Lung (tissue), 12 donors: ENCODE results near the gene SLC30A5. TPM values are rescaled to one million over a fixed set of nuclear protein-coding genes. Genes with fewer than 3 reads are reported as not detected.

ENCODE experiments used
- ATAC-seq: fragments of 200-7000 bp; cut with Tn5 transposase; one replicate; pipeline ENCODE4 v1.9.1; 2020; ENCODE audit warnings: moderate number of reproducible peaks; ENCODE audit not compliant: insufficient read depth, low FRiP score
- DNase-seq, 3 donors: peaks; one replicate each; pipeline ENCODE4 v3.0.0-alpha.2; 2013 to 2017
- H3K27ac ChIP-seq, 2 donors: one replicate each; pipeline ENCODE4 v1.5.1; 2013; ENCODE audit warnings: mild to moderate bottlenecking in 2 of 2, moderate library complexity in 2 of 2, control low read depth in 1 of 2, inconsistent platforms in 1 of 2, low read depth in 1 of 2, low read length in 1 of 2
- H3K27me3 ChIP-seq, 3 donors: one replicate each; pipeline ENCODE4 v1.5.1; 2013; ENCODE audit warnings: low read length in 2 of 3; ENCODE audit not compliant: control insufficient read depth in 3 of 3, insufficient read depth in 3 of 3
- H3K36me3 ChIP-seq, 4 donors: one replicate each; pipeline ENCODE4 v1.5.1; 2013; ENCODE audit warnings: low read length in 4 of 4, mild to moderate bottlenecking in 1 of 4, moderate library complexity in 1 of 4; ENCODE audit not compliant: control insufficient read depth in 4 of 4, insufficient read depth in 4 of 4
- H3K4me1 ChIP-seq, 5 donors: one replicate each; pipeline ENCODE4 v1.5.1; 2013; ENCODE audit warnings: low read length in 5 of 5, mild to moderate bottlenecking in 2 of 5, moderate library complexity in 1 of 5; ENCODE audit not compliant: control insufficient read depth in 5 of 5, insufficient read depth in 5 of 5
- H3K4me3 ChIP-seq: one replicate; pipeline ENCODE4 v1.5.1; 2013; ENCODE audit warnings: mild to moderate bottlenecking, control low read depth, moderate library complexity
- H3K9ac ChIP-seq, 2 donors: one replicate each; pipeline ENCODE4 v1.5.1; 2013; ENCODE audit warnings: low read length in 2 of 2, control low read depth in 1 of 2; ENCODE audit not compliant: insufficient read depth in 1 of 2
- H3K9me3 ChIP-seq, 4 donors: one replicate each; pipeline ENCODE4 v1.5.1; 2013; ENCODE audit warnings: low read length in 3 of 4, mild to moderate bottlenecking in 1 of 4, moderate library complexity in 1 of 4; ENCODE audit not compliant: control insufficient read depth in 4 of 4, insufficient read depth in 3 of 4
- WGBS, 2 donors: extraction: QIAGEN DNeasy Blood & Tissue Kit; methylation state at CpG; one replicate each; pipeline ENCODE4 v1.1.7; 2013; 5-methylcytosine and 5-hydroxymethylcytosine counted together
- polyA plus RNA-seq, 2 donors: library from polyadenylated mRNA; stranded (reverse); fragments of 200-250 nt; gene quantifications; one replicate each; pipeline ENCODE4 v1.2.1, GENCODE V29; 2013
- total RNA-seq, 2 donors: library from RNA; depleted of rRNA in 1 of 2; stranded (reverse); fragments of >200 nt in 1 of 2; gene quantifications; one replicate each; pipeline ENCODE4 v1.2.1, GENCODE V29; 2014 to 2021
- TF ChIP-seq, protein P1 (sequence below): IDR thresholded peaks from 2 replicates; pipeline ENCODE4 v1.5.1; 2012; ENCODE audit warnings: mild to moderate bottlenecking; ENCODE audit errors: control extremely low read depth, extremely low read depth
- donor health status: control.
- donor health status: control.
- donor health status: Bipolar disorder and iron deficiency.
- donor health status: healthy.
- donor health status: DM: yes; HTN: yes; CAD: no.

SLC30A5 gene
- total and polyA plus RNA-seq, 4 donors, result 28.7 to 52.3 (median 44.3) TPM

DNA sequence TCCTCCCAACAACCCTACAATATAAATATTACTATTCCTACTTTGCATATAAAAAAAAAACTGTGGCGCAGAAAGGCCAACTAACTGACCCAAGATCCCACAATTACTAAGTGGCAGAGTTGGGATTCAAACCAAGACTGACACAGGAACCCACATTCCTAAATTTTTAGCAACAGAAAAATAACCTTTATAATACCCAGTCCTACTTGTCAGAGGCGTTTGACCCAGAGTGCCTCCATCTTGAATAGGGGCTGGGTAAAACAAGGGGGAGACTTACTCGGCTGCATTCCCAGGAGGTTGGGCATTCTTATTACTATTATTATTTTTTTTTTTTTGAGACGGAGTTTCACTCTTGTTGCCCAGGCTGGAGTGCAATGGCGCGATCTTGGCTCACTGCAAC, 2.0 kb upstream of the SLC30A5 start:
- Histone ChIP-seq H3K4me3 (no peak overlapping the region), H3K27me3 (no peaks in the 10 kb centered on the region), H3K36me3 (peaks cover 0 to 5% (median under 1%) of the 10 kb centered on the region in 4 donors), H3K9me3 (no peaks in the 10 kb centered on the region), H3K4me1 (peaks cover 0 to 9% (median 0%) of the 10 kb centered on the region in 5 donors), H3K9ac (no peak overlapping the region), H3K27ac (no peak overlapping the region)
- ATAC-seq, result no peak
- TF ChIP-seq, protein P1, sequence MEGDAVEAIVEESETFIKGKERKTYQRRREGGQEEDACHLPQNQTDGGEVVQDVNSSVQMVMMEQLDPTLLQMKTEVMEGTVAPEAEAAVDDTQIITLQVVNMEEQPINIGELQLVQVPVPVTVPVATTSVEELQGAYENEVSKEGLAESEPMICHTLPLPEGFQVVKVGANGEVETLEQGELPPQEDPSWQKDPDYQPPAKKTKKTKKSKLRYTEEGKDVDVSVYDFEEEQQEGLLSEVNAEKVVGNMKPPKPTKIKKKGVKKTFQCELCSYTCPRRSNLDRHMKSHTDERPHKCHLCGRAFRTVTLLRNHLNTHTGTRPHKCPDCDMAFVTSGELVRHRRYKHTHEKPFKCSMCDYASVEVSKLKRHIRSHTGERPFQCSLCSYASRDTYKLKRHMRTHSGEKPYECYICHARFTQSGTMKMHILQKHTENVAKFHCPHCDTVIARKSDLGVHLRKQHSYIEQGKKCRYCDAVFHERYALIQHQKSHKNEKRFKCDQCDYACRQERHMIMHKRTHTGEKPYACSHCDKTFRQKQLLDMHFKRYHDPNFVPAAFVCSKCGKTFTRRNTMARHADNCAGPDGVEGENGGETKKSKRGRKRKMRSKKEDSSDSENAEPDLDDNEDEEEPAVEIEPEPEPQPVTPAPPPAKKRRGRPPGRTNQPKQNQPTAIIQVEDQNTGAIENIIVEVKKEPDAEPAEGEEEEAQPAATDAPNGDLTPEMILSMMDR, result no peak
- WGBS, 2 donors, result 91 to 94% methylated on average over 6 of the region's 6 CpGs
- DNase-seq, result no peak

DNA sequence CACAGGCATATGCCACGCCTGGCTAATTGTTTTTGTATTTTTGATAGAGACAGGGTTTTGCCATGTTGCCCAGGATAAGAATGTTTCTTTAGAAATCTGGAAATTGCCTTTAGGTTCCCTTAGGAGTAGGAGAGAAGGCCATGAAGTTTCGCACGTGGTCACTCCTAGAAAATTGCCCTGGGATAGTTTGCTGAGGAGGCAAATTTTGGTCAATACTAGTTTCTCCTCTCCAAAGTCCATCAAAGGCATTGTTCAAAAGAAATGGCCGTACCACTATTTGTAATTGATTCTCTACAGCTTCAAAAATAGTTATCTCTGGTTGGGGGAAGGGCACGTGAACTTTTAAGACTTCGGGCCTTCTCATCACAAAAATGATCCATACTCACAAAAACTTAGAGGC, 845 bp upstream of the SLC30A5 start:
- Histone ChIP-seq H3K27me3 (no peaks in the 10 kb centered on the region), H3K9me3 (no peaks in the 10 kb centered on the region), H3K27ac (no peak overlapping the region), H3K4me3 (no peak overlapping the region), H3K4me1 (peaks cover 0 to 9% (median 0%) of the 10 kb centered on the region in 5 donors), H3K36me3 (peaks cover 0 to 7% (median 2%) of the 10 kb centered on the region in 4 donors), H3K9ac (no peak overlapping the region)
- WGBS, 2 donors, result 94% methylated on average over 6 of the region's 6 CpGs
- DNase-seq (no peak), ATAC-seq (no peak)
- TF ChIP-seq, protein P1, result no peak

DNA sequence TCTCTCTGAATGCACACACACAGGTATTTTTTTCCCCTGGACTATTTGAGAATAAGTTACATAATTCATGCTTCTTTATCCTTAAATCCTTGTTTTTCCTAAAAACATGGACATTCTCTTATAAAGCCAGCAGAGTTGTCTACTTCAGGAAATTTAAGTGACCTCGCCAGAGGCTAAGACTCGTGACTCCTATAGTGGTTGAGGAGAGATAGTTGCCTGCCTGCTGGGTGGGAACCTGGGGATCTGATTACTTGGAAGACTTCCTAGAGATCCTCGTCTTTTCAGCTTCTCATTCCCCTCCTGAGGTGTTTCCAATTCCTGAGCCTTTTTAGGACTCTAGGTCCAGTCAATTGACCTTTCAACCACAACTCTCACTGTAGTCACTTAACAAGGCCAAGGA, 5.5 kb downstream of the SLC30A5 start:
- H3K9me3 ChIP-seq, result no peaks in the 10 kb centered on the region

More for the DNA sequence above, 5.5 kb downstream of the SLC30A5 start:
- peaks cover 0 to 9% (median 0%) of the 10 kb centered on the region in 5 donors for H3K4me1 ChIP-seq
- H3K9ac ChIP-seq, result no peak overlapping the region
- no peaks in the 10 kb centered on the region for H3K27me3 ChIP-seq
- no peak overlapping the region for H3K4me3 ChIP-seq
- TF ChIP-seq, protein P1, result no peak
- ATAC-seq, result no peak
- no peak for DNase-seq
- H3K27ac ChIP-seq, result no peak overlapping the region
- 89 to 96% methylated on average over 3 of the region's 3 CpGs for WGBS, 2 donors
- H3K36me3 ChIP-seq, result peaks cover 0 to 13% (median 8%) of the 10 kb centered on the region in 4 donors
